H1 (cell line): ENCODE results near the gene MTARC1. TPM values are rescaled to one million over a fixed set of nuclear protein-coding genes. Genes with fewer than 3 reads are reported as not detected.

Source experiments
- CTCF ChIA-PET: fragments of 300-600 bp; sonication (Branson Sonifier 250); formaldehyde crosslinking; loops from one replicate; lab custom pipeline; 2021; ENCODE audit not compliant: partially characterized antibody; lab: Charles Lee
- POLR2A ChIA-PET: fragments of 300-600 bp; sonication (Branson Sonifier 250); formaldehyde crosslinking; loops from one replicate; lab custom pipeline; 2021; ENCODE audit warnings: inconsistent platforms; ENCODE audit not compliant: partially characterized antibody; lab: Charles Lee
- DNase-seq, 2 experiments: peaks; one replicate each; pipeline versions ENCODE4 v3.0.0 to v3.0.0-alpha.2; 2010 to 2022; ENCODE audit warnings: low spot score in 2 of 2, low read depth in 1 of 2, mixed read lengths in 1 of 2
- FAIRE-seq: peaks from 2 replicates; lab custom pipeline; 2011; peaks lifted over from hg19 to GRCh38; lab: Jason Lieb, UNC
- H2AFZ ChIP-seq: 2 replicates; pipeline ENCODE4 v1.8.1; 2012; ENCODE audit warnings: low read length, inconsistent platforms
- H2AK5ac ChIP-seq: 2 replicates; pipeline ENCODE4 v1.6.1; 2013; ENCODE audit warnings: low read depth, low read length
- H2BK120ac ChIP-seq: replicated peaks from 2 replicates; pipeline ENCODE3; 2013; ENCODE audit warnings: low read depth, low read length, inconsistent platforms
- H2BK12ac ChIP-seq: 2 replicates; pipeline ENCODE4 v1.6.1; 2013; ENCODE audit warnings: low read depth, low read length
- H2BK15ac ChIP-seq: 2 replicates; pipeline ENCODE4 v1.6.1; 2013; ENCODE audit warnings: low read length
- H2BK20ac ChIP-seq: 2 replicates; pipeline ENCODE4 v1.6.1; 2013; ENCODE audit warnings: low read length
- H2BK5ac ChIP-seq: 2 replicates; pipeline ENCODE4 v1.6.1; 2013; ENCODE audit warnings: low read depth, low read length
- H3K14ac ChIP-seq: 2 replicates; pipeline ENCODE4 v1.6.1; 2013; ENCODE audit warnings: inconsistent platforms; ENCODE audit not compliant: insufficient read length
- H3K18ac ChIP-seq: 2 replicates; pipeline ENCODE4 v1.6.1; 2013; ENCODE audit warnings: low read length; ENCODE audit errors: extremely low read depth
- H3K23ac ChIP-seq: 2 replicates; pipeline ENCODE4 v1.6.1; 2013; ENCODE audit warnings: inconsistent platforms; ENCODE audit not compliant: insufficient read length
- H3K23me2 ChIP-seq: 2 replicates; pipeline ENCODE4 v1.6.1; 2013; ENCODE audit warnings: low read depth, low read length
- H3K27ac ChIP-seq: 2 replicates; pipeline ENCODE4 v1.6.1; 2011; ENCODE audit warnings: low read depth, low read length, inconsistent platforms
- H3K27me3 ChIP-seq, 4 experiments: replicated peaks in 1 of 4; 1 replicate in 1 of 4; 2 replicates in 3 of 4; pipeline versions ENCODE4 v1.6.1 to v1.8.1; 2011 to 2013; ENCODE audit warnings: low read length in 3 of 4, mild to moderate bottlenecking in 3 of 4, inconsistent platforms in 2 of 4, mixed read lengths in 2 of 4, moderate library complexity in 1 of 4; ENCODE audit not compliant: control insufficient read depth in 3 of 4, insufficient read depth in 3 of 4; ENCODE audit errors: extremely low read depth in 1 of 4
- H3K36me3 ChIP-seq, 4 experiments: 2 replicates each; pipeline versions ENCODE4 v1.6.1 to v1.8.1; 2011 to 2013; ENCODE audit warnings: mild to moderate bottlenecking in 4 of 4, low read length in 3 of 4, moderate library complexity in 2 of 4, control low read depth in 1 of 4, inconsistent platforms in 1 of 4; ENCODE audit not compliant: insufficient read depth in 4 of 4, control insufficient read depth in 2 of 4
- H3K4ac ChIP-seq: replicated peaks from 2 replicates; pipeline ENCODE3; 2013; ENCODE audit warnings: low read length, low read depth, mixed read lengths, inconsistent platforms; ENCODE audit not compliant: insufficient read length
- H3K4me1 ChIP-seq, 4 experiments: replicated peaks in 1 of 4; 1 replicate in 1 of 4; 2 replicates in 3 of 4; pipeline versions ENCODE4 v1.6.1 to v1.8.1; 2011 to 2013; ENCODE audit warnings: low read length in 3 of 4, inconsistent platforms in 2 of 4, mixed read lengths in 1 of 4; ENCODE audit not compliant: insufficient read depth in 4 of 4, control insufficient read depth in 3 of 4
- H3K4me2 ChIP-seq, 2 experiments: 2 replicates each; pipeline versions ENCODE4 v1.6.1 to v1.8.1; 2011 to 2013; ENCODE audit warnings: low read depth in 2 of 2, low read length in 2 of 2, control low read depth in 1 of 2, inconsistent platforms in 1 of 2, mild to moderate bottlenecking in 1 of 2; ENCODE audit not compliant: insufficient read depth in 1 of 2
- H3K4me3 ChIP-seq, 4 experiments: fragments of 200-600, 300-600 bp in 1 of 4; sonication (generic), shearing (Covaris generic), sonication (Bioruptor Twin) in 1 of 4; 2 replicates each; pipeline versions ENCODE4 v1.5.1 to v1.8.1; 2011 to 2016; ENCODE audit warnings: low read length in 4 of 4, low read depth in 3 of 4, control low read depth in 2 of 4, inconsistent platforms in 2 of 4, mild to moderate bottlenecking in 2 of 4, mixed read lengths in 1 of 4, moderate library complexity in 1 of 4; ENCODE audit not compliant: insufficient read depth in 2 of 4; ENCODE audit errors: extremely low read depth in 1 of 4
- H3K56ac ChIP-seq: replicated peaks from 2 replicates; pipeline ENCODE3; 2013; ENCODE audit warnings: low read depth, mild to moderate bottlenecking, mixed read lengths, low read length, inconsistent platforms; ENCODE audit not compliant: insufficient read length
- H3K79me1 ChIP-seq: 2 replicates; pipeline ENCODE4 v1.6.1; 2013; ENCODE audit warnings: low read depth, low read length, control low read depth
- H3K79me2 ChIP-seq, 2 experiments: 2 replicates each; pipeline versions ENCODE4 v1.6.1 to v1.8.1; 2012 to 2013; ENCODE audit warnings: low read length in 2 of 2, mild to moderate bottlenecking in 2 of 2, inconsistent platforms in 1 of 2; ENCODE audit not compliant: insufficient read depth in 2 of 2, control insufficient read depth in 1 of 2
- H3K9ac ChIP-seq, 4 experiments: replicated peaks in 1 of 4; 1 replicate in 1 of 4; 2 replicates in 3 of 4; pipeline versions ENCODE4 v1.6.1 to v1.8.1; 2011 to 2013; ENCODE audit warnings: low read depth in 3 of 4, low read length in 3 of 4, control low read depth in 2 of 4, mild to moderate bottlenecking in 2 of 4, moderate library complexity in 2 of 4, inconsistent platforms in 1 of 4; ENCODE audit errors: extremely low read depth in 1 of 4
- H3K9me3 ChIP-seq, 2 experiments: 2 replicates each; pipeline versions ENCODE4 v1.6.1 to v1.8.1; 2012 to 2013; ENCODE audit warnings: mild to moderate bottlenecking in 2 of 2, moderate library complexity in 2 of 2, control low read depth in 1 of 2, inconsistent platforms in 1 of 2, low read depth in 1 of 2, low read length in 1 of 2, mixed read lengths in 1 of 2; ENCODE audit not compliant: insufficient read depth in 2 of 2
- H4K20me1 ChIP-seq, 2 experiments: replicated peaks in 1 of 2; 2 replicates each; pipeline versions ENCODE3 to v1.8.1; 2011 to 2013; ENCODE audit warnings: inconsistent platforms in 2 of 2, low read length in 2 of 2, mild to moderate bottlenecking in 1 of 2; ENCODE audit not compliant: insufficient read depth in 2 of 2, control insufficient read depth in 1 of 2
- H4K5ac ChIP-seq: 2 replicates; pipeline ENCODE4 v1.6.1; 2013; ENCODE audit warnings: low read length, low read depth, mixed read lengths, inconsistent platforms; ENCODE audit not compliant: insufficient read length
- H4K8ac ChIP-seq: 2 replicates; pipeline ENCODE4 v1.8.0; 2013; ENCODE audit warnings: mild to moderate bottlenecking, moderate library complexity, low read length, inconsistent platforms; ENCODE audit not compliant: insufficient read depth; ENCODE audit errors: extremely low read depth
- H4K91ac ChIP-seq: replicated peaks from 2 replicates; pipeline ENCODE3; 2013; ENCODE audit warnings: low read length, mixed read lengths, inconsistent platforms; ENCODE audit not compliant: insufficient read length
- ATF2 ChIP-seq: IDR thresholded peaks from 2 replicates; pipeline ENCODE4 v1.6.1; 2012; ENCODE audit warnings: low read length, inconsistent platforms
- CTCF ChIP-seq, 3 experiments: IDR thresholded peaks; 1 replicate in 2 of 3; 2 replicates in 1 of 3; pipeline versions ENCODE4 v1.5.1 to v1.6.1; 2011; ENCODE audit warnings: low read length in 3 of 3, mild to moderate bottlenecking in 3 of 3, inconsistent platforms in 2 of 3, low read depth in 1 of 3, moderate library complexity in 1 of 3; ENCODE audit not compliant: insufficient read depth in 1 of 3; ENCODE audit errors: control extremely low read depth in 1 of 3
- WGBS, 2 experiments: shearing (Covaris generic) in 1 of 2; methylation state at CpG; one replicate each; pipeline versions ENCODE4 v1.1.6 to v1.1.7; 2013 to 2015; ENCODE audit warnings: low lambda C conversion rate in 2 of 2, mixed read lengths in 2 of 2, inconsistent platforms in 1 of 2, low coverage in 1 of 2, missing lambda C conversion rate in 1 of 2; ENCODE audit not compliant: insufficient replicate concordance in 2 of 2, insufficient coverage in 1 of 2, insufficient read length in 1 of 2; ENCODE audit errors: extremely low coverage in 1 of 2, missing lambda C conversion rate in 1 of 2; 5-methylcytosine and 5-hydroxymethylcytosine counted together
- long read RNA-seq, 2 experiments: library from RNA in 1 of 2; library from capped mRNA in 1 of 2; stranded (forward); transcript quantifications; one replicate each; pipeline ENCODE4 v2.0.0, GENCODE V29; 2021; ENCODE audit warnings: inconsistent platforms in 1 of 2
- polyA minus RNA-seq, 3 experiments: library from RNA; depleted of rRNA, polyadenylated mRNA; stranded (reverse); fragments of >200 nt; gene quantifications; 1 replicate in 2 of 3; 2 replicates in 1 of 3; pipeline ENCODE4 v1.2.3, GENCODE V29; 2011
- polyA plus RNA-seq, 7 experiments: library from polyadenylated mRNA; depleted of rRNA in 3 of 7; stranded (reverse) in 5 of 7; unstranded in 2 of 7; fragments of >200 nt in 5 of 7; fragments of 200-250 nt in 2 of 7; gene quantifications; 1 replicate in 5 of 7; 2 replicates in 1 of 7; 4 replicates in 1 of 7; pipeline versions ENCODE4 v1.2.1 to v1.2.3, GENCODE V29; 2011 to 2013; ENCODE audit warnings: missing spikeins in 2 of 7, mixed read lengths in 2 of 7
- total RNA-seq: library from RNA; stranded (reverse); fragmentation: NEBNext Ultra II Directional; extraction: Animal tissue kit (Norgen Biotek cat#: 25700); gene quantifications from 2 replicates; pipeline ENCODE4 v1.2.1, GENCODE V29; 2021

The MTARC1 gene
- total RNA-seq, result 42.4 and 46.2 TPM in 2 replicates
- polyA plus RNA-seq (2011; rRNA removed), result 16.0 and 17.2 TPM in 2 replicates
- 19.1 TPM for polyA plus RNA-seq (2011; cell fraction: cytosol; rRNA removed)
- polyA plus RNA-seq (2011; cell fraction: nucleus; rRNA removed), result 21.8 TPM
- 31.8 to 45.8 TPM (median 34.8 TPM) in 4 replicates for polyA plus RNA-seq (2012, experiment 1 of 2)
- 12.2 TPM for polyA plus RNA-seq (2012, experiment 2 of 2)
- polyA plus RNA-seq (2013, experiment 1 of 2), result 26.7 TPM
- polyA plus RNA-seq (2013, experiment 2 of 2), result 30.8 TPM
- polyA minus RNA-seq (2011; rRNA and poly(A)+ RNA removed), result 16.7 and 18.1 TPM in 2 replicates
- polyA minus RNA-seq (2011; cell fraction: cytosol; rRNA and poly(A)+ RNA removed), result 21.5 TPM
- 20.1 TPM for polyA minus RNA-seq (2011; cell fraction: nucleus; rRNA and poly(A)+ RNA removed)
- long read RNA-seq, experiment 1, full-length matches to known transcripts, result 21 of 44 reads
- long read RNA-seq, experiment 1, partial matches to known transcripts, result 16 of 44 reads
- long read RNA-seq, experiment 1, other reads (novel, unspliced or antisense), result 7 of 44 reads
- long read RNA-seq, experiment 2, full-length matches to known transcripts, result 1 of 11 reads
- long read RNA-seq, experiment 2, partial matches to known transcripts, result 1 of 11 reads
- long read RNA-seq, experiment 2, other reads (novel, unspliced or antisense), result 9 of 11 reads

GRCh38 chr1:220786337-220787068, at the start of gene MTARC1:
TSS of gene MTARC1 (plus strand) at chr1:220786913. CDS start at chr1:220786945, 32 bp downstream.
- 0 out of 2 replicates have a peak within 1 kb of the TSS, but pooled peaks have one; percentile 29 for H2BK15ac ChIP-seq
- peaks cover 0 to 15% of the 10 kb centered on the region in 2 experiments; a peak in 2 of 4 replicates for H3K79me2 ChIP-seq
- no peak within 1 kb of the TSS for H3K23ac ChIP-seq
- no peak within 1 kb of the TSS for H2BK20ac ChIP-seq
- CTCF ChIA-PET, result interaction anchor here (0.6 to 8.2 kb wide), 23 partner anchors 10 to 1520 kb away, joined by 3 to 96 read pairs (median 5); partner anchors contain the start of gene MTARC2
- peak within 1 kb of the TSS; percentile 71 for H3K4ac ChIP-seq
- peaks cover 0 to 3% of the 10 kb centered on the region in 2 experiments for H4K20me1 ChIP-seq
- peaks cover 9% of the 10 kb centered on the region; the same call in 1 of the 2 replicates for H3K23me2 ChIP-seq
- H3K79me1 ChIP-seq, result peaks cover 3% of the 10 kb centered on the region
- no peak within 1 kb of the TSS for H2BK120ac ChIP-seq
- DNase-seq (peak in 1 of 2 experiments; percentile 81), FAIRE-seq (no peak)
- no peak within 1 kb of the TSS for H2BK5ac ChIP-seq
- no peaks in the 10 kb centered on the region for H3K9me3 ChIP-seq
- peak within 1 kb of the TSS; percentile 67 for H4K5ac ChIP-seq
- no peak within 1 kb of the TSS for H3K56ac ChIP-seq
- H3K18ac ChIP-seq, result peak within 1 kb of the TSS; percentile 53
- H3K27me3 ChIP-seq, result no peaks in the 10 kb centered on the region
- peak within 1 kb of the TSS; percentile 17; the same call in 1 of the 2 replicates for H2AFZ ChIP-seq
- 2% methylated on average over 56 of the region's 56 CpGs; no CpG with 5 or more reads in 1 of the 2 experiments for WGBS, 2 experiments
- H3K14ac ChIP-seq, result no peak within 1 kb of the TSS
- POLR2A ChIA-PET, result interaction anchor here (0.9 to 5.9 kb wide), 16 partner anchors 9 to 506 kb away, joined by 3 to 70 read pairs (median 6); partner anchors contain the start of gene MTARC2
- peaks cover 0 to 4% (median 0%) of the 10 kb centered on the region in 4 experiments; a peak in 2 of 8 replicates for H3K36me3 ChIP-seq
- peak within 1 kb of the TSS; percentile 97 for H4K8ac ChIP-seq
- H4K91ac ChIP-seq, result peak within 1 kb of the TSS; percentile 12
- H3K4me3 ChIP-seq, result peak within 1 kb of the TSS; percentile 59 to 84 (median 69)
- 0 out of 2 replicates have a peak within 1 kb of the TSS, but pooled peaks have one; percentile 2 for H2BK12ac ChIP-seq
- no peak within 1 kb of the TSS for H2AK5ac ChIP-seq
- H3K4me1 ChIP-seq, result peaks cover 4 to 14% (median 11%) of the 10 kb centered on the region in 4 experiments
- peak within 1 kb of the TSS; percentile 83 to 92 for H3K4me2 ChIP-seq
- H3K9ac ChIP-seq, result peak within 1 kb of the TSS; percentile 79 to 96 (median 84)
- H3K27ac ChIP-seq, result peak within 1 kb of the TSS; percentile 63; the same call in 1 of the 2 replicates
- TF ChIP-seq CTCF (IDR thresholded peaks at IDR 0.05; ENCODE audit: control extremely low read depth in 1 of 3, insufficient read depth in 1 of 3, low read depth in 1 of 3, low read length in 3 of 3), result peak in 2 of 3 experiments; percentile 12 to 27; a peak in 2 of 4 replicates
- TF ChIP-seq ATF2, result no peak
